Endodermal cell (in vitro differentiated cells): ENCODE results near the gene BHLHA9. TPM values are rescaled to one million over a fixed set of nuclear protein-coding genes. Genes with fewer than 3 reads are reported as not detected.
A peak's percentile ranks its signal among the peaks of the same experiment; 100 is the strongest.

Source experiments
- DNase-seq: peaks from one replicate; pipeline ENCODE4 v3.0.0-alpha.2; 2017
- H3K27ac ChIP-seq: 2 replicates; pipeline ENCODE4 v1.5.1; 2013; ENCODE audit warnings: mild to moderate bottlenecking, low read depth, low read length, moderate library complexity
- H3K27me3 ChIP-seq: 2 replicates; pipeline ENCODE4 v1.6.1; 2013; ENCODE audit warnings: mild to moderate bottlenecking, low read length, moderate library complexity; ENCODE audit not compliant: insufficient read depth, control insufficient read depth, poor library complexity, severe bottlenecking
- H3K36me3 ChIP-seq: 2 replicates; pipeline ENCODE4 v1.7.0; 2013; ENCODE audit warnings: mild to moderate bottlenecking, low read length, moderate library complexity; ENCODE audit not compliant: control insufficient read depth, insufficient read depth
- H3K4me1 ChIP-seq: one replicate; pipeline ENCODE4 v1.7.0; 2013; ENCODE audit warnings: low read length; ENCODE audit not compliant: control insufficient read depth, insufficient read depth
- H3K4me3 ChIP-seq: 2 replicates; pipeline ENCODE4 v1.5.1; 2013; ENCODE audit warnings: mild to moderate bottlenecking, low read length, moderate library complexity
- H3K9ac ChIP-seq: 2 replicates; pipeline ENCODE4 v1.6.1; 2013; ENCODE audit warnings: mild to moderate bottlenecking, low read length, moderate library complexity; ENCODE audit not compliant: poor library complexity, severe bottlenecking; ENCODE audit errors: extremely low read depth
- H3K9me3 ChIP-seq: 2 replicates; pipeline ENCODE4 v1.6.1; 2013; ENCODE audit warnings: mild to moderate bottlenecking, low read length, moderate library complexity; ENCODE audit not compliant: control insufficient read depth
- H3K27ac Mint-ChIP-seq: 2 replicates; pipeline ENCODE4 v1.8.0; 2020; ENCODE audit warnings: mixed read lengths
- H3K27me3 Mint-ChIP-seq: 2 replicates; pipeline ENCODE4 v1.8.0; 2021; ENCODE audit warnings: mild to moderate bottlenecking, mixed read lengths; ENCODE audit not compliant: insufficient read depth
- H3K36me3 Mint-ChIP-seq: 2 replicates; pipeline ENCODE4 v1.8.0; 2020; ENCODE audit warnings: low read depth, mixed read lengths
- H3K4me1 Mint-ChIP-seq: 2 replicates; pipeline ENCODE4 v1.8.0; 2020; ENCODE audit warnings: mixed read lengths
- H3K4me3 Mint-ChIP-seq: 2 replicates; pipeline ENCODE4 v1.8.0; 2020; ENCODE audit warnings: mild to moderate bottlenecking, moderate library complexity, mixed read lengths
- H3K9me3 Mint-ChIP-seq: 2 replicates; pipeline ENCODE4 v1.8.0; 2020; ENCODE audit warnings: mild to moderate bottlenecking, mixed read lengths
- CTCF ChIP-seq: fragments of 200-600 bp; sonication (generic); conservative IDR thresholded peaks from 2 replicates; pipeline ENCODE4 v1.5.0; 2021; ENCODE audit warnings: antibody characterized with exemption, mild to moderate bottlenecking
- WGBS, 2 experiments: methylation state at CpG; one replicate each; pipeline versions ENCODE4 v1.1.5 to v1.1.7; 2013; ENCODE audit warnings: missing lambda C conversion rate in 2 of 2, mixed read lengths in 1 of 2; ENCODE audit not compliant: insufficient coverage in 1 of 2, insufficient read length in 1 of 2; 5-methylcytosine and 5-hydroxymethylcytosine counted together
- total RNA-seq, 2 donors: library from RNA; stranded (reverse); fragmentation: NEBNext Ultra II Directional in 1 of 2; extraction: Animal tissue kit (Norgen Biotek cat#: 25700) in 1 of 2; gene quantifications; 2 replicates in 1 of 2; 3 replicates in 1 of 2; pipeline ENCODE4 v1.2.1, GENCODE V29; 2021

The BHLHA9 gene
- total RNA-seq, 2 donors from 2014 or later, result 0.62 TPM; not detected in 1

GRCh38 chr17:1290676-1291075 is 20.4 kb downstream of the BHLHA9 start:
- no peak for DNase-seq
- Histone ChIP-seq H3K36me3 (no peaks in the 10 kb centered on the region), H3K4me1 (no peaks in the 10 kb centered on the region), H3K27me3 (no peaks in the 10 kb centered on the region), H3K27ac (no peak overlapping the region), H3K9me3 (no peaks in the 10 kb centered on the region), H3K4me3 (no peak overlapping the region), H3K9ac (no peak overlapping the region)
- no peak overlapping the region for H3K27ac Mint-ChIP-seq
- no peaks in the 10 kb centered on the region for H3K36me3 Mint-ChIP-seq
- 95% methylated on average over 13 of the region's 13 CpGs for WGBS, 2 experiments
- H3K9me3 Mint-ChIP-seq, result peaks cover 44% of the 10 kb centered on the region
- TF ChIP-seq CTCF, result no peak
- H3K4me3 Mint-ChIP-seq, result no peak overlapping the region
- no peaks in the 10 kb centered on the region for H3K4me1 Mint-ChIP-seq
- H3K27me3 Mint-ChIP-seq, result peaks cover 3% of the 10 kb centered on the region

GRCh38 chr17:1294157-1294717 is 24.0 kb downstream of the BHLHA9 start:
- no peak overlapping the region for H3K27ac Mint-ChIP-seq
- H3K4me3 Mint-ChIP-seq, result no peak overlapping the region
- no peak overlapping the region for H3K4me3 ChIP-seq
- peaks cover 2% of the 10 kb centered on the region for H3K4me1 ChIP-seq
- no peak overlapping the region for H3K27ac ChIP-seq
- H3K9me3 ChIP-seq, result no peaks in the 10 kb centered on the region
- peaks cover 24% of the 10 kb centered on the region for H3K9me3 Mint-ChIP-seq
- H3K4me1 Mint-ChIP-seq, result peaks cover 5% of the 10 kb centered on the region
- TF ChIP-seq CTCF, result no peak
- no peaks in the 10 kb centered on the region for H3K27me3 ChIP-seq
- no peak for DNase-seq
- no peaks in the 10 kb centered on the region for H3K36me3 ChIP-seq
- H3K9ac ChIP-seq, result no peak overlapping the region
- H3K36me3 Mint-ChIP-seq, result no peaks in the 10 kb centered on the region
- H3K27me3 Mint-ChIP-seq, result peaks cover 19% of the 10 kb centered on the region
- WGBS, 2 experiments, result 73 to 89% methylated on average over 9 to 12 of the region's 12 CpGs

- no peak for TF ChIP-seq CTCF
- no peaks in the 10 kb centered on the region for H3K36me3 ChIP-seq
- H3K27me3 ChIP-seq, result no peaks in the 10 kb centered on the region
- Mint-ChIP-seq H3K27me3 (peaks cover 17% of the 10 kb centered on the region), H3K9me3 (peaks cover under 1% of the 10 kb centered on the region), H3K27ac (no peak overlapping the region), H3K4me3 (no peak overlapping the region), H3K36me3 (no peaks in the 10 kb centered on the region), H3K4me1 (peaks cover 5% of the 10 kb centered on the region)
- H3K9me3 ChIP-seq, result no peaks in the 10 kb centered on the region
- peaks cover 2% of the 10 kb centered on the region for H3K4me1 ChIP-seq
- 39 to 44% methylated on average over 24 of the region's 24 CpGs for WGBS, 2 experiments
- H3K4me3 ChIP-seq, result no peak overlapping the region
- H3K27ac ChIP-seq, result peak overlapping the region; percentile 47
- H3K9ac ChIP-seq, result no peak overlapping the region
- peak; percentile 92 for DNase-seq
Measured at GRCh38 chr17:1298606-1299005, 28.4 kb downstream of the BHLHA9 start.
